NT2/D1 (cell line): ENCODE measurements around the gene FHDC1.

ENCODE experiments used
- SUZ12 ChIP-seq: IDR thresholded peaks from 2 replicates; pipeline ENCODE4 v1.6.1; 2011; ENCODE audit not compliant: insufficient read length, insufficient read depth; ENCODE audit errors: extremely low read depth
- YY1 ChIP-seq: IDR thresholded peaks from 2 replicates; pipeline ENCODE4 v1.6.1; 2011; ENCODE audit not compliant: insufficient read length, insufficient read depth

- TF ChIP-seq YY1: no peak
- TF ChIP-seq SUZ12: no peak
Observed at GRCh38 chr4:153025406-153025805, 89.3 kb downstream of the FHDC1 start.
